HepG2 (cell line): Measurements from ENCODE around the gene RAB43. TPM values are rescaled to one million over a fixed set of nuclear protein-coding genes. Genes with fewer than 3 reads are reported as not detected.
A peak's percentile ranks its signal among the peaks of the same experiment; 100 is the strongest.

Source experiments
- ATF7-NPFF ChIP-seq: sonication (generic); formaldehyde crosslinking; IDR thresholded peaks from 2 replicates; pipeline ENCODE4 v1.8.1; 2023; ENCODE audit warnings: mild to moderate bottlenecking, low read depth, missing genetic modification reagents, moderate library complexity
- CERS6 ChIP-seq: sonication (generic); formaldehyde crosslinking; IDR thresholded peaks from 2 replicates; pipeline ENCODE4 v1.5.0; 2020; ENCODE audit warnings: missing genetic modification reagents
- FIP1L1 ChIP-seq: fragments of 200-400 bp; formaldehyde crosslinking; IDR thresholded peaks from 2 replicates; pipeline ENCODE4 v1.6.1; 2018; ENCODE audit warnings: low read depth, mild to moderate bottlenecking, low read length, moderate library complexity, borderline replicate concordance; ENCODE audit not compliant: insufficient read depth
- HMG20B ChIP-seq: conservative IDR thresholded peaks from 2 replicates; pipeline ENCODE4 v1.6.1; 2016; ENCODE audit warnings: missing genetic modification reagents, missing compliant biosample characterization
- HNRNPH1 ChIP-seq: fragments of 200-400 bp; formaldehyde crosslinking; optimal IDR thresholded peaks from 2 replicates; pipeline ENCODE3; 2017; ENCODE audit warnings: mild to moderate bottlenecking, low read depth, low read length
- HNRNPL ChIP-seq: fragments of 200-400 bp; formaldehyde crosslinking; IDR thresholded peaks from 2 replicates; pipeline ENCODE4 v1.6.1; 2017; ENCODE audit warnings: mild to moderate bottlenecking, low read depth, low read length
- HOXA3 ChIP-seq: sonication (generic); formaldehyde crosslinking; IDR thresholded peaks from 2 replicates; pipeline ENCODE4 v1.5.0; 2020; ENCODE audit warnings: missing genetic modification reagents
- KLF11 ChIP-seq: IDR thresholded peaks from 2 replicates; pipeline ENCODE4 v1.6.1; 2016; ENCODE audit warnings: missing compliant biosample characterization
- KLF15 ChIP-seq: sonication (generic); formaldehyde crosslinking; IDR thresholded peaks from 2 replicates; pipeline ENCODE4 v1.8.1; 2023; ENCODE audit warnings: borderline replicate concordance, mild to moderate bottlenecking, inconsistent platforms, missing genetic modification reagents, mixed read lengths
- MAFG ChIP-seq: sonication (generic); formaldehyde crosslinking; IDR thresholded peaks from 2 replicates; pipeline ENCODE4 v1.5.1; 2020; ENCODE audit warnings: mild to moderate bottlenecking, missing genetic modification reagents
- NBN ChIP-seq: fragments of 450-650 bp; conservative IDR thresholded peaks from 2 replicates; pipeline ENCODE4 v1.6.1; 2017
- RELA ChIP-seq: sonication (generic); formaldehyde crosslinking; IDR thresholded peaks from 2 replicates; pipeline ENCODE4 v1.4.0; 2020; ENCODE audit warnings: missing genetic modification reagents
- ZBTB3 ChIP-seq: sonication (generic); formaldehyde crosslinking; IDR thresholded peaks from 2 replicates; pipeline ENCODE4 v1.4.0; 2020; ENCODE audit warnings: low read depth, mild to moderate bottlenecking, moderate library complexity, missing genetic modification reagents, borderline replicate concordance
- ZC3H13 ChIP-seq: sonication (generic); formaldehyde crosslinking; IDR thresholded peaks from 2 replicates; pipeline ENCODE4 v1.8.1; 2023; ENCODE audit warnings: mild to moderate bottlenecking, missing genetic modification reagents, moderate library complexity
- ZNF205 ChIP-seq: IDR thresholded peaks from 2 replicates; pipeline ENCODE4 v1.6.1; 2018; ENCODE audit warnings: missing biosample characterization, missing genetic modification reagents
- ZNF207 ChIP-seq: fragments of 450-650 bp; IDR thresholded peaks from 2 replicates; pipeline ENCODE4 v1.6.1; 2016; ENCODE audit warnings: antibody characterized with exemption, borderline replicate concordance
- ZNF234 ChIP-seq: sonication (generic); formaldehyde crosslinking; conservative IDR thresholded peaks from 2 replicates; pipeline ENCODE4 v1.5.1; 2020; ENCODE audit warnings: mild to moderate bottlenecking, missing genetic modification reagents
- ZNF33B ChIP-seq: sonication (generic); formaldehyde crosslinking; IDR thresholded peaks from 2 replicates; pipeline ENCODE4 v1.5.1; 2020; ENCODE audit warnings: mild to moderate bottlenecking, missing genetic modification reagents
- ZNF350 ChIP-seq: sonication (generic); formaldehyde crosslinking; IDR thresholded peaks from 2 replicates; pipeline ENCODE4 v1.4.0; 2020; ENCODE audit warnings: mild to moderate bottlenecking, low read depth, missing genetic modification reagents, borderline replicate concordance
- ZNF670 ChIP-seq: sonication (generic); formaldehyde crosslinking; IDR thresholded peaks from 2 replicates; pipeline ENCODE4 v1.8.0; 2022; ENCODE audit warnings: mild to moderate bottlenecking, missing genetic modification reagents, borderline replicate concordance
- ZNF780A ChIP-seq: sonication (generic); formaldehyde crosslinking; IDR thresholded peaks from 2 replicates; pipeline ENCODE4 v1.8.0; 2022; ENCODE audit warnings: mild to moderate bottlenecking, missing genetic modification reagents, moderate library complexity
- ZNF878 ChIP-seq: sonication (generic); formaldehyde crosslinking; IDR thresholded peaks from 2 replicates; pipeline ENCODE4 v1.8.1; 2023; ENCODE audit warnings: mild to moderate bottlenecking, missing genetic modification reagents, moderate library complexity
- ZSCAN25 ChIP-seq: sonication (generic); formaldehyde crosslinking; IDR thresholded peaks from 2 replicates; pipeline ENCODE4 v1.8.0; 2022; ENCODE audit warnings: mild to moderate bottlenecking, missing genetic modification reagents
- polyA plus RNA-seq, 8 experiments: library from polyadenylated mRNA; depleted of rRNA in 3 of 8; stranded (reverse) in 7 of 8; unstranded in 1 of 8; fragments of >200 nt; fragmentation: Illumina TruSeq in 4 of 8; extraction: Trizol in 4 of 8; gene quantifications; 2 replicates each; pipeline versions ENCODE4 v1.2.1 to v1.2.3, GENCODE V29; 2011 to 2016; ENCODE audit warnings: low read depth in 4 of 8, missing spikeins in 1 of 8, mixed read lengths in 1 of 8; ENCODE audit not compliant: insufficient read depth in 1 of 8
- total RNA-seq, 5 experiments: library from RNA; depleted of rRNA; stranded (reverse); fragments of >200 nt; fragmentation: Illumina TruSeq; extraction: Trizol; gene quantifications; 2 replicates each; pipeline ENCODE4 v1.2.3, GENCODE V29; 2016; ENCODE audit warnings: low read depth in 1 of 5
- TF ChIP-seq, protein P1 (sequence below): IDR thresholded peaks from 2 replicates; pipeline ENCODE4 v1.6.1; 2016; ENCODE audit warnings: missing compliant biosample characterization, missing genetic modification reagents, borderline replicate concordance
- TF ChIP-seq, protein P2 (sequence below): sonication (generic); formaldehyde crosslinking; IDR thresholded peaks from 2 replicates; pipeline ENCODE4 v1.4.0; 2020; ENCODE audit warnings: mild to moderate bottlenecking, missing genetic modification reagents

RAB43 gene
- total and polyA plus RNA-seq, 2 of the 13 experiments (the other 11 are each of a cell fraction or from before 2014, with no cell fraction given), result 11.8 to 18.4 TPM

GRCh38 chr3:129123314-129124060 lies 1.9 kb upstream of the RAB43 start (continued):
- no peak for TF ChIP-seq ZNF878 (CRISPR knock-in tag)
- TF ChIP-seq ZNF205 (CRISPR knock-in tag), result no peak
- TF ChIP-seq KLF11 (CRISPR knock-in tag), result no peak
- TF ChIP-seq, protein P1, sequence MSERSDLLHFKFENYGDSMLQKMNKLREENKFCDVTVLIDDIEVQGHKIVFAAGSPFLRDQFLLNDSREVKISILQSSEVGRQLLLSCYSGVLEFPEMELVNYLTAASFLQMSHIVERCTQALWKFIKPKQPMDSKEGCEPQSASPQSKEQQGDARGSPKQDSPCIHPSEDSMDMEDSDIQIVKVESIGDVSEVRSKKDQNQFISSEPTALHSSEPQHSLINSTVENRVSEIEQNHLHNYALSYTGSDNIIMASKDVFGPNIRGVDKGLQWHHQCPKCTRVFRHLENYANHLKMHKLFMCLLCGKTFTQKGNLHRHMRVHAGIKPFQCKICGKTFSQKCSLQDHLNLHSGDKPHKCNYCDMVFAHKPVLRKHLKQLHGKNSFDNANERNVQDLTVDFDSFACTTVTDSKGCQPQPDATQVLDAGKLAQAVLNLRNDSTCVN (CRISPR knock-in tag), result peak; percentile 74; the same call in 1 of the 2 replicates
- TF ChIP-seq, protein P2, sequence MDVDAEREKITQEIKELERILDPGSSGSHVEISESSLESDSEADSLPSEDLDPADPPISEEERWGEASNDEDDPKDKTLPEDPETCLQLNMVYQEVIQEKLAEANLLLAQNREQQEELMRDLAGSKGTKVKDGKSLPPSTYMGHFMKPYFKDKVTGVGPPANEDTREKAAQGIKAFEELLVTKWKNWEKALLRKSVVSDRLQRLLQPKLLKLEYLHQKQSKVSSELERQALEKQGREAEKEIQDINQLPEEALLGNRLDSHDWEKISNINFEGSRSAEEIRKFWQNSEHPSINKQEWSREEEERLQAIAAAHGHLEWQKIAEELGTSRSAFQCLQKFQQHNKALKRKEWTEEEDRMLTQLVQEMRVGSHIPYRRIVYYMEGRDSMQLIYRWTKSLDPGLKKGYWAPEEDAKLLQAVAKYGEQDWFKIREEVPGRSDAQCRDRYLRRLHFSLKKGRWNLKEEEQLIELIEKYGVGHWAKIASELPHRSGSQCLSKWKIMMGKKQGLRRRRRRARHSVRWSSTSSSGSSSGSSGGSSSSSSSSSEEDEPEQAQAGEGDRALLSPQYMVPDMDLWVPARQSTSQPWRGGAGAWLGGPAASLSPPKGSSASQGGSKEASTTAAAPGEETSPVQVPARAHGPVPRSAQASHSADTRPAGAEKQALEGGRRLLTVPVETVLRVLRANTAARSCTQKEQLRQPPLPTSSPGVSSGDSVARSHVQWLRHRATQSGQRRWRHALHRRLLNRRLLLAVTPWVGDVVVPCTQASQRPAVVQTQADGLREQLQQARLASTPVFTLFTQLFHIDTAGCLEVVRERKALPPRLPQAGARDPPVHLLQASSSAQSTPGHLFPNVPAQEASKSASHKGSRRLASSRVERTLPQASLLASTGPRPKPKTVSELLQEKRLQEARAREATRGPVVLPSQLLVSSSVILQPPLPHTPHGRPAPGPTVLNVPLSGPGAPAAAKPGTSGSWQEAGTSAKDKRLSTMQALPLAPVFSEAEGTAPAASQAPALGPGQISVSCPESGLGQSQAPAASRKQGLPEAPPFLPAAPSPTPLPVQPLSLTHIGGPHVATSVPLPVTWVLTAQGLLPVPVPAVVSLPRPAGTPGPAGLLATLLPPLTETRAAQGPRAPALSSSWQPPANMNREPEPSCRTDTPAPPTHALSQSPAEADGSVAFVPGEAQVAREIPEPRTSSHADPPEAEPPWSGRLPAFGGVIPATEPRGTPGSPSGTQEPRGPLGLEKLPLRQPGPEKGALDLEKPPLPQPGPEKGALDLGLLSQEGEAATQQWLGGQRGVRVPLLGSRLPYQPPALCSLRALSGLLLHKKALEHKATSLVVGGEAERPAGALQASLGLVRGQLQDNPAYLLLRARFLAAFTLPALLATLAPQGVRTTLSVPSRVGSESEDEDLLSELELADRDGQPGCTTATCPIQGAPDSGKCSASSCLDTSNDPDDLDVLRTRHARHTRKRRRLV, result no peak
- TF ChIP-seq HNRNPL, result no peak
- no peak for TF ChIP-seq ZBTB3 (CRISPR knock-in tag)
- TF ChIP-seq NBN, result no peak
- TF ChIP-seq ZC3H13, result peak; percentile 17; the same call in 1 of the 2 replicates
- no peak for TF ChIP-seq KLF15
- TF ChIP-seq ZNF234 (CRISPR knock-in tag), result no peak
- no peak for TF ChIP-seq CERS6 (CRISPR knock-in tag)
- TF ChIP-seq FIP1L1, result no peak
- no peak for TF ChIP-seq ZNF780A
- TF ChIP-seq ZNF350 (CRISPR knock-in tag), result no peak
- no peak for TF ChIP-seq MAFG (CRISPR knock-in tag)
- no peak for TF ChIP-seq ZNF33B (CRISPR knock-in tag)
- TF ChIP-seq HMG20B (CRISPR knock-in tag), result no peak
- no peak for TF ChIP-seq ATF7-NPFF (CRISPR knock-in tag)
- no peak for TF ChIP-seq ZSCAN25 (CRISPR knock-in tag)
- TF ChIP-seq HOXA3 (CRISPR knock-in tag), result peak; percentile 48
- no peak for TF ChIP-seq HNRNPH1
- TF ChIP-seq ZNF670 (CRISPR knock-in tag), result no peak
- no peak for TF ChIP-seq ZNF207
- no peak for TF ChIP-seq RELA (CRISPR knock-in tag)
